ENCODE results near the gene ORAI2. TPM values are rescaled to one million over a fixed set of nuclear protein-coding genes. Genes with fewer than 3 reads are reported as not detected.

The ORAI2 gene
- total and polyA plus RNA-seq, 4 donors: 22.1 to 61.8 (median 44.2) TPM

DNA sequence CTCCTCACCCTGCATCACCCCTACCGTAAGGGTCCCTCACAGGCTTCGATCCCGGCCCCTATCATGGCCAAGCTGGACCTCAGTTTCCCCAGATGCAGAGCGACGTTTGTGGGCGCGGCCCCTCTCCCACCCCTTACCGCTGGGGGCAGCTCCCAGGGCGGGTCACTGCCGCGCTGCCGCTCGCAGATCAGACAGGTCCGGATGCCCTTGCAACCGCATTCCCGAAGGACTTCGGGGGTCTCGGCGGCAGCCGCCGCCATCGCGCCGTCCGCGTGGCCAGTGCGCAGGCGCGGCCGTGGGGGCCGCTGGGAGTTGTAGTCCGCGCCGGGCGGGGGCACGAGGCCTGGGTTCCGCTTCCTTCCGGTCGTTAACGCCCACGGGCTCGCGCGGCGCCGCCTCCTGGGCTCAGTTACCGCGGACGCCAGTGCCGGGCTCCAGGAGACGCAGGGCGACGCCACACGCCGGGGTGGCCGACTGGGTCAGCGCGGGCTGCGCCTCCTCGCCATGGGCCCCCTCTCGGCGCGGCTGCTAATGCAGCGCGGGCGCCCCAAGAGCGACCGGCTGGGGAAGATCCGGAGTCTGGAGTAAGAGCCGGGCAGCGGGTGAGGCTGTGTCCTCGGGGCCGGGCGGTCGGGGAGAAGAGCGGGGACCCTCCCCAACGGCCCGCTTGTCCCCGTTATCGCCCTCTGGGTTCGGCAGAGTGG lies 31.4 kb downstream of the ORAI2 start, which contains the start of the genes ALKBH4 and LRWD1:
Gene ALKBH4, minus strand, starts transcription at position 287 of the 704 bp plus-strand sequence. Its CDS starts 27 bp downstream, at position 260.
Gene LRWD1, plus strand, starts transcription at position 408 of the 704 bp plus-strand sequence. Its CDS starts 97 bp downstream, at position 505.
- under 1% methylated on average over 81 of the region's 81 CpGs for WGBS (ENCODE audit: insufficient coverage)
- DNase-seq (ENCODE audit: low read depth in 4 of 6, low spot score in 6 of 6): peak; percentile 76 to 97 (median 88)
- Histone ChIP-seq H3K36me3 (ENCODE audit: control insufficient read depth, insufficient read depth, low read length) (peaks cover 63% of the 10 kb centered on the region), H3K27ac (ENCODE audit: low read depth, low read length) (peak within 1 kb of the TSS; percentile 57), H3K27me3 (ENCODE audit: control insufficient read depth, insufficient read depth, low read length) (no peaks in the 10 kb centered on the region), H3K9me3 (ENCODE audit: control insufficient read depth, insufficient read depth, low read length) (no peaks in the 10 kb centered on the region), H3K4me3 (ENCODE audit: low read depth, low read length) (peak within 1 kb of the TSS; percentile 99), H3K4me1 (ENCODE audit: control insufficient read depth, insufficient read depth, low read length) (peaks cover 37% of the 10 kb centered on the region)

DNA sequence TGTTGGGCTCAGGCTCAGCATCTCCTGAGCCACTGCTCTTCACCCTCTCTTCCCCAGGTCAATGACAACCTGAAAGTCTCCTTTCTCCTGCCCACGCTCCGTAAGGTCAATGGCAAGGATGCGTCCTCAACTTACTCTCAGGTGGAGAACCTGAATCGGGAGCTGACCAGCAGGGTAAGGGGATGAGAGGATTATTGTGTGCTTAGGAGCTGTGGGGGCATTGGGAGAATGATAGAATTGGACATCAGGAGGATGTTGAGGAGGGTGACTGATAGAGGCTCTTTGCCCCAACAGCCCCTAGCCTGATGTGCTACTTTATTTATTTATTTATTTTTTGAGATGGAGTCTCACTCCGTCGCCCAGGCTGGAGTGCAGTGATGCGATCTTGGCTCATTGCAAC lies 32.7 kb downstream of the ORAI2 start:
- H3K27ac ChIP-seq (ENCODE audit: low read depth, low read length): no peak overlapping the region

DNA sequence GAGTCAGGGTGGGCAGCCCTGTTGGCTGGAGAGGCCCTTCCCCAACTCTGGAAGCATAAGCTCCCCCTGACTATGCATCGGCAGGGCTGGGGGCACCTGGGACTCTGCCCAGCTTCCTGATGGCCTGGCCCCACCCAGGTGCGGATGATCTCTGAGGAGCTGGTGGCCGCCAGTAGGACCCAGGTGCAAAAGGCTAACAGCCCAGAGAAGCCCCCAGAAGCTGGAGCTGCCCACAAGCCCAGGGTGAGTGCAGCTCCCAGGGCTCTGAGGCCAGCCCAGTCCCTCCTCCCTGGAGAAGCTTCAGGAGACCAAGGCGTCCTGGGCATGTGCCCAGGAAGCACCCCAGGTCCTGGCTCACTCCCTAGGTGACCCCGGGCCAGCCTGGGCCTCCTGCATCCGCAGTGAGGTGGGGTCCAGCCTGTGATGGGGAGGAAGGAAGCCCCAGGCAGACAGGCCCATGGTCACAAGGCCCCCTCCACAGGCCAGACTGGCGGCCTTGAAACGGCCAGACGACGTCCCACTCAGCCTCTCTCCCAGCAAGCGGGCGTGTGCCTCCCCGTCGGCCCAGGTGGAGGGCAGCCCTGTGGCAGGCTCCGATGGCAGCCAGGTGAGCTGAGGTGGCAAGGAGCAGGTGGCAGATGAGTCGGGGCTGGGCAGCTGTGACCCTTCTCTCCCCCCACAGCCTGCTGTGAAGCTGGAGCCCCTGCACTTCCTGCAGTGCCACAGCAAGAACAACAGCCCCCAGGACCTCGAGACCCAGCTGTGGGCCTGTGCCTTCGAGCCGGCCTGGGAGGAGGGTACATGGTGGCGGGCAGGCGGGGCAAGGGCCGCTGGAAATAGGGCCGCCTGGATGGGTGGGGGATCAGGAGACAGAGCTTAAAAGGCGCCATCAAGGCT lies 34.5 kb downstream of the ORAI2 start:
- Histone ChIP-seq H3K9me3 (ENCODE audit: control insufficient read depth, insufficient read depth, low read length) (no peaks in the 10 kb centered on the region), H3K27me3 (ENCODE audit: control insufficient read depth, insufficient read depth, low read length) (no peaks in the 10 kb centered on the region), H3K4me3 (ENCODE audit: low read depth, low read length) (no peak overlapping the region), H3K4me1 (ENCODE audit: control insufficient read depth, insufficient read depth, low read length) (peaks cover 48% of the 10 kb centered on the region), H3K27ac (ENCODE audit: low read depth, low read length) (no peak overlapping the region), H3K36me3 (ENCODE audit: control insufficient read depth, insufficient read depth, low read length) (peaks cover 71% of the 10 kb centered on the region)
- no peak for DNase-seq (ENCODE audit: low read depth in 4 of 6, low spot score in 6 of 6)
- 90% methylated on average over 21 of the region's 24 CpGs for WGBS (ENCODE audit: insufficient coverage)

More for the DNA sequence above, 32.7 kb downstream of the ORAI2 start:
- H3K4me1 ChIP-seq (ENCODE audit: control insufficient read depth, insufficient read depth, low read length): peaks cover 37% of the 10 kb centered on the region
- no CpG with 5 or more reads among the region's 7 CpGs for WGBS (ENCODE audit: insufficient coverage)
- no peak overlapping the region for H3K4me3 ChIP-seq (ENCODE audit: low read depth, low read length)
- no peaks in the 10 kb centered on the region for H3K9me3 ChIP-seq (ENCODE audit: control insufficient read depth, insufficient read depth, low read length)
- DNase-seq (ENCODE audit: low read depth in 4 of 6, low spot score in 6 of 6): no peak
- peaks cover 63% of the 10 kb centered on the region for H3K36me3 ChIP-seq (ENCODE audit: control insufficient read depth, insufficient read depth, low read length)
- no peaks in the 10 kb centered on the region for H3K27me3 ChIP-seq (ENCODE audit: control insufficient read depth, insufficient read depth, low read length)

DNA sequence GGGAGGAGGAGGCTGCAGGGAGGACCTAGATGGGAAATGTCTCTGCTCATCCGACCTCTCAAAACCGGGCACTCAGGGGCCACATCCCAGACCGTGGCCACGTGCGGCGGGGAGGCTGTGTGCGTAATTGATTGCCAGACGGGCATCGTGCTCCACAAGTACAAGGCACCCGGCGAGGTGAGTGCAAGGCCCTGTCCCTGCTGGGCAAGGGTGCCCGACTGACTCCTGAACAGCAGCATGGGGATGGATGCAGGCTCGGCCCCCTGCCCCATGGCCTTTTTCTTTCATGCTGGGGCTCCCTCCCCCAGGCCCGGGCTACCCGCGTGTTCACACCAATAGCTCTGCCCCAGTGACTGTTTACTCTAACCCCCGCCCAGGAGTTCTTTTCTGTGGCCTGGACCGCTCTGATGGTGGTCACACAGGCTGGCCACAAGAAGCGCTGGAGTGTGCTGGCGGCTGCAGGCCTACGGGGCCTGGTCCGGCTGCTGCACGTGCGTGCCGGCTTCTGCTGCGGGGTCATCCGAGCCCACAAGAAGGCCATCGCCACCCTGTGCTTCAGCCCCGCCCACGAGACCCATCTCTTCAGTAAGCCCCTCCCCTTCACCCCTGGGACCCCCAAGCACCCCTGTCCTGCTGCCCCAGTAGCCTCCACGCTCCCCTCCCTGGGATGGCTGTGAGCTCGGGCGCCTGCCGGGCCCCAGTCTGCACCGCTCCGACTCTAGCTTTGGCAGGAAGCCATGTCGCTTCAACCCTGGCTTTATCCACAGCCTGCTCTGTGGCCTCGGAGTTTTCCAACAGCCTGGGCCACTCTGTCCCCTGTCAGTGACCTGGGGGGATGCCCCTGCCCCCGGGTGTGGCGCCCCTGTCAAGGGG lies 35.3 kb downstream of the ORAI2 start:
- peaks cover 80% of the 10 kb centered on the region for H3K36me3 ChIP-seq (ENCODE audit: control insufficient read depth, insufficient read depth, low read length)
- no peak overlapping the region for H3K27ac ChIP-seq (ENCODE audit: low read depth, low read length)

DNA sequence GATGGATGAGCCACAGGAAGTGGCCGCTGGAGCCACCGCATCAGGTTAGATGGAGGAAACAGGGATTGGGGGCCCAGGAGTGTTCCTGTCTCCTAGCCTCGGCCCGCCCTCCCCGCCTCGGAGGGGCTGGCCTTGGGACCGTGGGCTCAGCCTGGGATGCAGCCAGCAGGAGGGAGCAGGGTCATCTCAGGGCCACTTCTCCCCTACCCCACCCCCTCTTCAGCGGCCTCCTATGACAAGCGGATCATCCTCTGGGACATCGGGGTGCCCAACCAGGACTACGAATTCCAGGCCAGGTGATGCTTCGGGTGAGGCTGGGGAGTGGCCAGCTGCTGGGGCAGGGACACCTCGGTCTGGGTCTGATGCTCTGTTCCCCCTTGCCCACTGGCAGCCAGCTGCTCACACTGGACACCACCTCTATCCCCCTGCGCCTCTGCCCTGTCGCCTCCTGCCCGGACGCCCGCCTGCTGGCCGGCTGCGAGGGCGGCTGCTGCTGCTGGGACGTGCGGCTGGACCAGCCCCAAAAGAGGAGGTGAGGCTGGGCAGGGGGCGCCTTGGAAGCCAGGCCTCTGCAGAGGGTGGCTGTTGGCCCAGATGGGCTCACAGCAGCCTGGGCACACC lies 36.1 kb downstream of the ORAI2 start:
- Histone ChIP-seq H3K9me3 (ENCODE audit: control insufficient read depth, insufficient read depth, low read length) (no peaks in the 10 kb centered on the region), H3K36me3 (ENCODE audit: control insufficient read depth, insufficient read depth, low read length) (peaks cover 83% of the 10 kb centered on the region), H3K4me1 (ENCODE audit: control insufficient read depth, insufficient read depth, low read length) (peaks cover 48% of the 10 kb centered on the region), H3K27ac (ENCODE audit: low read depth, low read length) (no peak overlapping the region), H3K4me3 (ENCODE audit: low read depth, low read length) (no peak overlapping the region), H3K27me3 (ENCODE audit: control insufficient read depth, insufficient read depth, low read length) (no peaks in the 10 kb centered on the region)
- no peak for DNase-seq (ENCODE audit: low read depth in 4 of 6, low spot score in 6 of 6)
- WGBS (ENCODE audit: insufficient coverage): 92% methylated on average over 24 of the region's 24 CpGs

More for the DNA sequence above, 35.3 kb downstream of the ORAI2 start:
- peaks cover 50% of the 10 kb centered on the region for H3K4me1 ChIP-seq (ENCODE audit: control insufficient read depth, insufficient read depth, low read length)
- no peak overlapping the region for H3K4me3 ChIP-seq (ENCODE audit: low read depth, low read length)
- no peak for DNase-seq (ENCODE audit: low read depth in 4 of 6, low spot score in 6 of 6)
- no peaks in the 10 kb centered on the region for H3K27me3 ChIP-seq (ENCODE audit: control insufficient read depth, insufficient read depth, low read length)
- WGBS (ENCODE audit: insufficient coverage): 89% methylated on average over 40 of the region's 40 CpGs
- no peaks in the 10 kb centered on the region for H3K9me3 ChIP-seq (ENCODE audit: control insufficient read depth, insufficient read depth, low read length)

DNA sequence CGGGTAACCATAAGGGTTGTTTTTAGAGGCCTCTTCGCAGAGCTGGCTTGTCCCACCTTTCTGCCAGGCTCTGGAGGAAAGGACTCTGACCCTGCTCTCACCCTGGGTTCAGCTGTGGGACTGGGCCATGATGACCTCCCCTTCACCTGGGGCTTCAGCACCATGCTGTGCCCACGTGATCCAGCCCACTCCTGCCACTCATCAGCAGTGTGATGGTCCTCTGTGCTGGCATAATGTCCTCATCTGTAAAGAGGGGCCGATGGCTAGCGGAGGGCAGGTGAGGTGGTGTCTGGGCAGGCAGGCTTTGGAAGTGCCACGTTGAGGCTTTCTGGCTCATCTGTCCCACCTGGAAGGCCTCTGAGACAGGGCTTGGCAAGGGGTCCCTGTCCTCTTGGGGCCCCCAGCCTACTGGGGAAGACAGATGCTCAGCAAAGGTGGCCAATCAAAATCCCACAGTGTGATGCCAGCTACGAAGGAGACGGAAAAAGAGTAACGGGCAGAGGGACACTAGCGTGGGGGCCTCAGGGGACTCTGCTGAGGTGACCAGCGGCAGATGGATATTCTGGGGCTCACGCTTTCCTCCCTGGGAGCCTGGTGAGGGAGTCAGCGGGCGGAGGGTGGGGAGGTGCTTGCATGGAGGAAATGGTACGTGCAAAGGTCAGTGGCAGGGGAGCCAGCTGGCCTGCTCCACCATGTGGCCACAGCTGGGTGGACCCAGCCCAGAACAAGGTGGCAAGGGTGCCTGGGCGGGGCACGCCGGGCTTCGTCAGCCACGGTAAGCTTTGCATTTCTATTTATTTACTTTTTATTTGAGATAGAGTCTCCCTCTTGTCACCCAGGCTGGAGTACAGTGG lies 36.8 kb downstream of the ORAI2 start:
- no peaks in the 10 kb centered on the region for H3K27me3 ChIP-seq (ENCODE audit: control insufficient read depth, insufficient read depth, low read length)
- H3K4me1 ChIP-seq (ENCODE audit: control insufficient read depth, insufficient read depth, low read length): peaks cover 51% of the 10 kb centered on the region
- H3K9me3 ChIP-seq (ENCODE audit: control insufficient read depth, insufficient read depth, low read length): no peaks in the 10 kb centered on the region
- DNase-seq (ENCODE audit: low read depth in 4 of 6, low spot score in 6 of 6): no peak
- H3K36me3 ChIP-seq (ENCODE audit: control insufficient read depth, insufficient read depth, low read length): peaks cover 84% of the 10 kb centered on the region
- H3K27ac ChIP-seq (ENCODE audit: low read depth, low read length): no peak overlapping the region
- 93% methylated on average over 13 of the region's 20 CpGs for WGBS (ENCODE audit: insufficient coverage)
- no peak overlapping the region for H3K4me3 ChIP-seq (ENCODE audit: low read depth, low read length)

DNA sequence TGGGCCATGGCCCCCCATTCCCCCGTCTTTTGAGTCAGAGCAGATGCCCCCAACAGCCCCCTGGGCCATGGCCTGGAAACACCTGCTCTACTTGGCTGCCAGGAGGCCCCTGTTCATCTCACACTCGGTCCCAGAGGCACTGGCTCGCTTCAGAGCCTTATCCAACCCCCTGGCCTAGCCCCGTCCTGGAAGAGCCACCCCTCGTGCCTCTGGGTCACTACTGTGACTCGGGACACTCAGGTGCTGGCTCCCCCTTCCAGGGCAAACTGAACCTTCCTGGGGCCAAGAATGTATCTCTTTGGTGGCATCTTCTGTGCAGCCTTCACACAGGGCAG lies 38.4 kb downstream of the ORAI2 start:
- peaks cover 75% of the 10 kb centered on the region for H3K36me3 ChIP-seq (ENCODE audit: control insufficient read depth, insufficient read depth, low read length)
- no peak for DNase-seq (ENCODE audit: low read depth in 4 of 6, low spot score in 6 of 6)
- peaks cover 38% of the 10 kb centered on the region for H3K4me1 ChIP-seq (ENCODE audit: control insufficient read depth, insufficient read depth, low read length)
- 85% methylated on average over 6 of the region's 6 CpGs for WGBS (ENCODE audit: insufficient coverage)
- H3K4me3 ChIP-seq (ENCODE audit: low read depth, low read length): no peak overlapping the region
- H3K27ac ChIP-seq (ENCODE audit: low read depth, low read length): no peak overlapping the region
- H3K27me3 ChIP-seq (ENCODE audit: control insufficient read depth, insufficient read depth, low read length): no peaks in the 10 kb centered on the region
- H3K9me3 ChIP-seq (ENCODE audit: control insufficient read depth, insufficient read depth, low read length): no peaks in the 10 kb centered on the region

DNA sequence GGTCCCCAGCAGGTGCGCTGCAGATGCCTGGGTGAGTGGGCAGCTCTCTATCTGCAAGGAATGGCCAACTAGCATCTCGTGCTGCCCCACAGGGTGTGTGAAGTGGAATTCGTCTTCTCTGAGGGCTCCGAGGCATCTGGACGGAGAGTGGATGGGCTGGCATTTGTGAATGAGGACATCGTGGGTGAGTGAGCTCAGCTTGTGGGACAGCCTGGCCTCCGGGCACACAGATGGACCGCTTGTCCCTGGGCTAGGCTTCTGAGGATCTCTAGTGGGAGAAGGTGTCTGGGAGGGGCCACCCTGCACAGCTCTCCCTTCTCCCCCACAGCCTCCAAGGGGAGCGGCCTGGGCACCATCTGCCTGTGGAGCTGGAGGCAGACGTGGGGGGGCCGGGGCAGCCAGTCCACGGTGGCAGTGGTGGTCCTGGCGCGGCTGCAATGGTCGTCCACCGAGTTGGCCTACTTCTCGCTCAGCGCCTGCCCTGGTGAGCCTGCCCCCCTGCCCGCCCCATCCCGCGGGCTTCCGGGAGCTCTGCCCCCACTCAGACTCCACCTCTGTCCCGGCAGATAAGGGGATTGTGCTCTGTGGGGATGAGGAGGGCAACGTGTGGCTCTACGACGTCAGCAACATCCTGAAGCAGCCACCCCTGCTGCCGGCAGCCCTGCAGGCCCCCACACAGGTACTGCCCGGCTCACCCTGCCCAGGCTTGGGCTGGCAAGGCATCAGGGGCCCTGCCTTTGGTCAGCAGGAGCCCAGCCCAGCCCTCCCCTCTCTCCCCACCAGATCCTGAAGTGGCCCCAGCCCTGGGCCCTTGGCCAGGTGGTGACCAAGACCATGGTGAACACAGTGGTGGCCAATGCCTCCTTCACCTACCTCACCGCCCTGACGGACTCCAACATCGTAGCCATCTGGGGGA lies 39.0 kb downstream of the ORAI2 start:
- no peak overlapping the region for H3K27ac ChIP-seq (ENCODE audit: low read depth, low read length)
- no peak for DNase-seq (ENCODE audit: low read depth in 4 of 6, low spot score in 6 of 6)
- H3K36me3 ChIP-seq (ENCODE audit: control insufficient read depth, insufficient read depth, low read length): peaks cover 69% of the 10 kb centered on the region
- no peaks in the 10 kb centered on the region for H3K9me3 ChIP-seq (ENCODE audit: control insufficient read depth, insufficient read depth, low read length)
- H3K27me3 ChIP-seq (ENCODE audit: control insufficient read depth, insufficient read depth, low read length): no peaks in the 10 kb centered on the region
- WGBS (ENCODE audit: insufficient coverage): 75% methylated on average over 26 of the region's 31 CpGs
- peaks cover 33% of the 10 kb centered on the region for H3K4me1 ChIP-seq (ENCODE audit: control insufficient read depth, insufficient read depth, low read length)
- no peak overlapping the region for H3K4me3 ChIP-seq (ENCODE audit: low read depth, low read length)
